OCI-LY7 (cell line): ENCODE results near the gene AGER.

Experiments
- CTCF ChIP-seq: fragments of 200-600 bp; sonication (generic); conservative IDR thresholded peaks from 2 replicates; pipeline ENCODE4 v1.5.1; 2014; ENCODE audit warnings: mild to moderate bottlenecking, antibody characterized with exemption, low read length, moderate library complexity, mixed read lengths
- EZH2phosphoT487 ChIP-seq: fragments of 200-600 bp; sonication (generic); IDR thresholded peaks from 2 replicates; pipeline ENCODE4 v1.6.1; 2018; ENCODE audit warnings: low read depth, borderline replicate concordance, mild to moderate bottlenecking, mixed run types, antibody characterized with exemption, low read length, moderate library complexity, mixed read lengths

- no peak for TF ChIP-seq CTCF
- no peak for TF ChIP-seq EZH2phosphoT487
These were observed 10.9 kb downstream of the AGER start for GRCh38 chr6:32173051-32173727.
